Pancreas (tissue), 10 donors: Measurements from ENCODE around the gene SPARC. TPM values are rescaled to one million over a fixed set of nuclear protein-coding genes. Genes with fewer than 3 reads are reported as not detected.

ENCODE experiments used
- ATAC-seq, 4 donors: fragments of 200-7000 bp; cut with Tn5 transposase; one replicate each; pipeline versions ENCODE4 v1.8.0 to v1.9.1; 2020; ENCODE audit warnings: mild to moderate bottlenecking in 4 of 4, moderate library complexity in 4 of 4
- DNase-seq, 6 donors: peaks; one replicate each; pipeline ENCODE4 v3.0.0-alpha.2; 2020
- FAIRE-seq: peaks from 2 replicates; lab custom pipeline; 2012; peaks lifted over from hg19 to GRCh38; lab: Jason Lieb, UNC
- H3K27ac ChIP-seq, 4 donors: fragments of 200-600 bp; sonication (generic); 1 replicate in 3 of 4; 2 replicates in 1 of 4; pipeline versions ENCODE4 v1.5.0 to v1.8.0; 2020
- H3K27me3 ChIP-seq, 4 donors: fragments of 200-600 bp; one replicate each; pipeline ENCODE4 v1.8.0; 2021
- H3K36me3 ChIP-seq, 3 donors: fragments of 200-600 bp; sonication (generic) in 1 of 3; one replicate each; pipeline versions ENCODE4 v1.5.0 to v1.8.0; 2020 to 2021
- H3K4me1 ChIP-seq, 3 donors: fragments of 200-600 bp; one replicate each; pipeline ENCODE4 v1.8.0; 2021
- H3K4me3 ChIP-seq, 4 donors: fragments of 200-600 bp; sonication (generic) in 2 of 4; one replicate each; pipeline versions ENCODE4 v1.5.0 to v1.8.0; 2020 to 2021
- H3K9me3 ChIP-seq, 4 donors: fragments of 200-600 bp; one replicate each; pipeline ENCODE4 v1.8.0; 2021
- CTCF ChIP-seq, 4 donors: fragments of 200-600 bp; sonication (generic) in 3 of 4; IDR thresholded peaks; one replicate each; pipeline versions ENCODE4 v1.5.0 to v1.8.0; 2021; ENCODE audit warnings: antibody characterized with exemption in 4 of 4
- WGBS, 2 donors: extraction: QIAGEN DNeasy Blood & Tissue Kit; methylation state at CpG; one replicate each; pipeline ENCODE4 v1.1.7; 2013; 5-methylcytosine and 5-hydroxymethylcytosine counted together
- intact Hi-C, 3 donors: fragments of 100-400 bp; cut with DNase I; formaldehyde crosslinking; loops; one replicate each; pipeline versions ENCODE4 v1.11.1 to v1.14.2; 2022
- polyA plus RNA-seq, 2 donors: library from polyadenylated mRNA; stranded (reverse); fragments of 200-250 nt; gene quantifications; one replicate each; pipeline ENCODE4 v1.2.3, GENCODE V29; 2013
- total RNA-seq, 6 donors: library from RNA; stranded (reverse); fragmentation: NEBNext Ultra II Directional in 4 of 6; extraction: Animal tissue kit (Norgen Biotek cat#: 25700) in 4 of 6; gene quantifications; one replicate each; pipeline versions ENCODE4 v1.2.1 to v1.2.4, GENCODE V29; 2021 to 2023
- donor health status: healthy with polysubstance abuse.
- donor health status: DM: no; HTN: no; CAD: no; lungs with moderate emphysema.
- donor health status: DM: no; HTN: no; CAD: no.
- donor health status: control.
- donor health status: control.
- donor health status: Bipolar disorder and iron deficiency.
- donor health status: DM: yes; HTN: yes; CAD: no.
- donor health status: DM: no; HTN: no; CAD: no.
- donor health status: DM: no; HTN: no; CAD: no.
- donor health status: DM: yes; HTN: yes; CAD: no.

The SPARC gene
- total and polyA plus RNA-seq, 8 donors, result 27.2 to 608 (median 60.7) TPM

GRCh38 chr5:151662805-151663204, 23.9 kb downstream of the SPARC start:
- WGBS, 2 donors, result 63 to 68% methylated on average over 4 of the region's 4 CpGs
- no peak for ATAC-seq
- DNase-seq, result no peak
- TF ChIP-seq CTCF (IDR thresholded peaks at IDR 0.05), result no peak
- intact Hi-C loops, result no loop called here
- no peak overlapping the region for H3K4me3 ChIP-seq
- H3K4me1 ChIP-seq, result no peaks in the 10 kb centered on the region
- H3K9me3 ChIP-seq, result no peaks in the 10 kb centered on the region
- H3K36me3 ChIP-seq, result no peaks in the 10 kb centered on the region
- no peak overlapping the region for H3K27ac ChIP-seq
- H3K27me3 ChIP-seq, result peaks cover 0 to 6% (median 0%) of the 10 kb centered on the region in 4 donors
- no peak for FAIRE-seq

- WGBS, 2 donors, result 43 to 54% methylated on average over 4 of the region's 4 CpGs
- no peak for FAIRE-seq
These were observed 24.6 kb downstream of the SPARC start for GRCh38 chr5:151661968-151662732.

GRCh38 chr5:151660616-151661495, 25.9 kb downstream of the SPARC start:
- no peak for FAIRE-seq

More at GRCh38 chr5:151661968-151662732, 24.6 kb downstream of the SPARC start:
- Histone ChIP-seq H3K9me3 (no peaks in the 10 kb centered on the region), H3K4me3 (no peak overlapping the region), H3K36me3 (no peaks in the 10 kb centered on the region), H3K27ac (no peak overlapping the region), H3K27me3 (peaks cover 0 to 6% (median 0%) of the 10 kb centered on the region in 4 donors), H3K4me1 (no peaks in the 10 kb centered on the region)
- no peak for ATAC-seq
- intact Hi-C loops, result no loop called here
- no peak for TF ChIP-seq CTCF (IDR thresholded peaks at IDR 0.05)
- DNase-seq, result no peak

GRCh38 chr5:151659001-151659754, 27.5 kb downstream of the SPARC start:
- Histone ChIP-seq H3K4me1 (no peaks in the 10 kb centered on the region), H3K4me3 (no peak overlapping the region), H3K27ac (peak overlapping the region in 1 of 4 donors; percentile 11), H3K9me3 (no peaks in the 10 kb centered on the region), H3K27me3 (peaks cover 0 to 6% (median 0%) of the 10 kb centered on the region in 4 donors), H3K36me3 (no peaks in the 10 kb centered on the region)
- intact Hi-C loops, result loop anchor here in 2 of 3 donors (5.0 kb wide), 1 partner anchor 83 kb away; no protein-coding TSS in a partner anchor
- ATAC-seq, result peak; percentile 87 to 96 (median 94)
- FAIRE-seq, result no peak
- 23 to 28% methylated on average over 10 of the region's 10 CpGs for WGBS, 2 donors
- peak; percentile 66 to 76 (median 68) for TF ChIP-seq CTCF (IDR thresholded peaks at IDR 0.05)
- peak; percentile 54 to 90 (median 76) for DNase-seq

More at GRCh38 chr5:151660616-151661495, 25.9 kb downstream of the SPARC start:
- Histone ChIP-seq H3K36me3 (no peaks in the 10 kb centered on the region), H3K27me3 (peaks cover 0 to 6% (median 0%) of the 10 kb centered on the region in 4 donors), H3K27ac (no peak overlapping the region), H3K9me3 (no peaks in the 10 kb centered on the region), H3K4me1 (no peaks in the 10 kb centered on the region), H3K4me3 (no peak overlapping the region)
- ATAC-seq (no peak), DNase-seq (no peak)
- 62 to 67% methylated on average over 12 of the region's 12 CpGs for WGBS, 2 donors
- intact Hi-C loops, result no loop called here
- TF ChIP-seq CTCF (IDR thresholded peaks at IDR 0.05), result no peak
